PC-9 (cell line): ENCODE measurements around the gene PPP2R5B. TPM values are rescaled to one million over a fixed set of nuclear protein-coding genes. Genes with fewer than 3 reads are reported as not detected.

Source experiments
- BruUV-seq: library from RNA; stranded (reverse); fragments of 400-500 nt; replicated peaks from 2 replicates; lab custom pipeline; 2021; lab: Mats Ljungman, UMichigan
- CTCF ChIA-PET: fragments of 300-600 bp; sonication (Branson Sonifier 250); formaldehyde crosslinking; loops from one replicate; lab custom pipeline; 2022; ENCODE audit warnings: antibody characterized with exemption; lab: Charles Lee
- POLR2A ChIA-PET: fragments of 300-600 bp; sonication (Branson Sonifier 250); formaldehyde crosslinking; loops from one replicate; lab custom pipeline; 2022; ENCODE audit warnings: antibody characterized with exemption; ENCODE audit not compliant: unreplicated experiment; lab: Charles Lee
- DNase-seq, 2 experiments: peaks; one replicate each; pipeline versions ENCODE4 v3.0.0 to v3.0.0-alpha.2; 2015 to 2022; ENCODE audit warnings: mixed read lengths in 1 of 2
- H2AFZ ChIP-seq: fragments of 200-600 bp; sonication (generic); 2 replicates; pipeline ENCODE4 v1.8.1; 2017; ENCODE audit warnings: antibody characterized with exemption
- H3F3A ChIP-seq: fragments of 200-600 bp; sonication (generic); 2 replicates; pipeline ENCODE4 v1.8.1; 2017; ENCODE audit warnings: antibody characterized with exemption, mild to moderate bottlenecking, low read depth; ENCODE audit not compliant: insufficient read depth
- H3K27ac ChIP-seq: fragments of 200-600 bp; sonication (generic); 2 replicates; pipeline ENCODE4 v1.6.1; 2016; ENCODE audit warnings: mixed run types
- H3K27me3 ChIP-seq: fragments of 200-600 bp; sonication (generic); 2 replicates; pipeline ENCODE4 v1.6.1; 2016; ENCODE audit warnings: low read depth, mixed run types; ENCODE audit not compliant: insufficient read depth
- H3K36me3 ChIP-seq: fragments of 200-600 bp; sonication (generic); 2 replicates; pipeline ENCODE4 v1.6.1; 2016; ENCODE audit warnings: low read depth, mixed run types
- H3K4me1 ChIP-seq: fragments of 200-600 bp; sonication (generic); replicated peaks from 2 replicates; pipeline ENCODE4 v1.6.1; 2016; ENCODE audit warnings: mixed run types; ENCODE audit not compliant: insufficient read depth
- H3K4me2 ChIP-seq: fragments of 200-600 bp; sonication (generic); 2 replicates; pipeline ENCODE4 v1.6.1; 2017; ENCODE audit warnings: mixed run types
- H3K4me3 ChIP-seq: fragments of 200-600 bp; sonication (generic); 2 replicates; pipeline ENCODE4 v1.6.1; 2016; ENCODE audit warnings: mixed run types
- H3K79me2 ChIP-seq: fragments of 200-600 bp; sonication (generic); 2 replicates; pipeline ENCODE4 v1.6.1; 2017; ENCODE audit warnings: low read depth, mixed run types
- H3K9me2 ChIP-seq: fragments of 200-600 bp; sonication (generic); 2 replicates; pipeline ENCODE4 v1.8.1; 2017; ENCODE audit warnings: mild to moderate bottlenecking; ENCODE audit not compliant: insufficient read depth
- H3K9me3 ChIP-seq: fragments of 200-600 bp; sonication (generic); 2 replicates; pipeline ENCODE4 v1.8.1; 2016; ENCODE audit warnings: low read depth; ENCODE audit not compliant: insufficient read depth
- H4K20me1 ChIP-seq: fragments of 200-600 bp; sonication (generic); 2 replicates; pipeline ENCODE4 v1.8.1; 2017; ENCODE audit not compliant: insufficient read depth
- EZH2 ChIP-seq: fragments of 200-600 bp; sonication (generic); IDR thresholded peaks from 2 replicates; pipeline ENCODE4 v1.8.0; 2017; ENCODE audit warnings: antibody characterized with exemption, low read depth
- intact Hi-C: fragments of 100-400 bp; cut with micrococcal nuclease; formaldehyde crosslinking; loops from one replicate; pipeline ENCODE4 v1.10.0; 2022; ENCODE audit not compliant: unreplicated experiment
- total RNA-seq: library from RNA; stranded (reverse); gene quantifications from 2 replicates; pipeline ENCODE4 v1.2.3, GENCODE V29; 2021
- TF ChIP-seq, protein P1 (sequence below): fragments of 200-600 bp; sonication (generic); conservative IDR thresholded peaks from 2 replicates; pipeline ENCODE4 v1.6.1; 2017; ENCODE audit warnings: mixed run types, antibody characterized with exemption, mild to moderate bottlenecking, moderate library complexity

PPP2R5B gene
- total RNA-seq, 1 experiment from 2014 or later: 13.7 TPM

DNA sequence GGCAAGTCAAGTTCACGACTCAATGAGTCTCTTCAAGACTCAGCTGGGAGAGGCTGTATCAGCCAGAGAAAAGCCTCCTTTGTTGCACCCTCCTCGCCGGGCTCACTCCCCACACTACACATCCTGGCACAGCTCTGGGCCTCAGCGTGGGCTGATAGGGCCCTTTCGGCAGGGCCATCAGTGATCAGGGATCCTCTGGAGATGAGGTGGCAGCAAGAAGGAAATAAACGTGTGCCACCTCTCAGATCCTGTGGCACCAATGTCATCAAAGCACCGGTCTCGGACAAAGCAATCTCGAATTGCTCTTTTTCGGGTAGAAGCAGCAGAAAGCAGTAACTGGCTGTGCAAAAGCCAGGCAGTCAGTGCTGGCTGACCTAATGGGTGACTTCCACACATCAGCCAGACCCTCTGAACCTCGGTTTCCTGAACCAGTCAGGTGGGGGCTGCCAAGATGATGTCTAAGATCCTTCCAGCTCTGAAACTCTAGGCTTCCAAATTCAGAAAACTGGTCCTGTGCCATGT, 48.2 kb upstream of the PPP2R5B start:
- Histone ChIP-seq H4K20me1 (peaks cover 45% of the 10 kb centered on the region), H3K9me3 (no peaks in the 10 kb centered on the region), H3K9me2 (no peaks in the 10 kb centered on the region), H3F3A (peaks cover 30% of the 10 kb centered on the region), H2AFZ (no peak overlapping the region), H3K27ac (peak overlapping the region; percentile 50), H3K4me3 (peak overlapping the region; percentile 68), H3K79me2 (peaks cover 77% of the 10 kb centered on the region), H3K4me1 (peaks cover 36% of the 10 kb centered on the region), H3K36me3 (peaks cover 24% of the 10 kb centered on the region), H3K27me3 (no peaks in the 10 kb centered on the region), H3K4me2 (peak overlapping the region; percentile 85)
- no TSS peak for BruUV-seq
- CTCF ChIA-PET: interaction anchor here (1.3 to 2.6 kb wide), 3 partner anchors 12 to 28 kb away, joined by 3 to 23 read pairs (median 9); no protein-coding TSS in a partner anchor
- intact Hi-C loops: loop anchor here (2.0 to 5.0 kb wide), 2 partner anchors 34 to 41 kb away; partner anchors contain the start of genes ATG2A and CDC42BPG
- no peak for DNase-seq
- POLR2A ChIA-PET: interaction anchor here (0.6 to 2.1 kb wide), 5 partner anchors 8 to 97 kb away, joined by 5 to 22 read pairs (median 15); partner anchors contain the start of gene SF1
- no peak for TF ChIP-seq EZH2
- TF ChIP-seq, protein P1, sequence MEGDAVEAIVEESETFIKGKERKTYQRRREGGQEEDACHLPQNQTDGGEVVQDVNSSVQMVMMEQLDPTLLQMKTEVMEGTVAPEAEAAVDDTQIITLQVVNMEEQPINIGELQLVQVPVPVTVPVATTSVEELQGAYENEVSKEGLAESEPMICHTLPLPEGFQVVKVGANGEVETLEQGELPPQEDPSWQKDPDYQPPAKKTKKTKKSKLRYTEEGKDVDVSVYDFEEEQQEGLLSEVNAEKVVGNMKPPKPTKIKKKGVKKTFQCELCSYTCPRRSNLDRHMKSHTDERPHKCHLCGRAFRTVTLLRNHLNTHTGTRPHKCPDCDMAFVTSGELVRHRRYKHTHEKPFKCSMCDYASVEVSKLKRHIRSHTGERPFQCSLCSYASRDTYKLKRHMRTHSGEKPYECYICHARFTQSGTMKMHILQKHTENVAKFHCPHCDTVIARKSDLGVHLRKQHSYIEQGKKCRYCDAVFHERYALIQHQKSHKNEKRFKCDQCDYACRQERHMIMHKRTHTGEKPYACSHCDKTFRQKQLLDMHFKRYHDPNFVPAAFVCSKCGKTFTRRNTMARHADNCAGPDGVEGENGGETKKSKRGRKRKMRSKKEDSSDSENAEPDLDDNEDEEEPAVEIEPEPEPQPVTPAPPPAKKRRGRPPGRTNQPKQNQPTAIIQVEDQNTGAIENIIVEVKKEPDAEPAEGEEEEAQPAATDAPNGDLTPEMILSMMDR: no peak

DNA sequence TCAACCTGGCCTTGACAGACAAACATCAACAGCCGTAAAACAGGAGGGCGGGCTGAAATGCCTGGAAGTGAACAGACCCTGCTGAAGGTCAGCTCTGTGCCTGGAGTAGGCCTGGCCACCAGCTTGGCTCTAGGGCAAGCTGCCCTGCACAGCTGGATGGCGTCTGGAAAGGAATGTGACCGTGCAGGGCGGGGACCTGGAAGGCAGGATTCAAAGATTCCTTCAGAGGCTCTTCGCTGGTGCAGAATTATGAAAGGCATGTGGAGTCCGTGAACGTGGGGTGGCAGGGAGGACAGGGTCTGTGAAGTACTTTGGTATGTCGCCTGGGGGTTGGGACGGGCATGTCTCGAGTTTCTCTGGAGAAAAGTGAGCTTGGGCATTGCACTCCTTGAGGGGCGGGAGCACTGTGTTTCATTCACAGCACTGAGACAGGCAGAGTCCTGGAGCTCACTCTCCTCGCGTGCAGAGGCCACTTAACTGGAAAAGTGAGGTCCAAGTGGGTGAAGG, 47.6 kb upstream of the PPP2R5B start:
- Histone ChIP-seq H3K4me1 (peaks cover 30% of the 10 kb centered on the region), H3F3A (peaks cover 30% of the 10 kb centered on the region), H4K20me1 (peaks cover 39% of the 10 kb centered on the region), H3K27me3 (no peaks in the 10 kb centered on the region), H3K9me2 (no peaks in the 10 kb centered on the region), H3K27ac (peak overlapping the region; percentile 69), H3K4me2 (peak overlapping the region; percentile 85), H3K36me3 (peaks cover 18% of the 10 kb centered on the region), H3K79me2 (peaks cover 71% of the 10 kb centered on the region), H2AFZ (no peak overlapping the region), H3K4me3 (peak overlapping the region; percentile 68), H3K9me3 (no peaks in the 10 kb centered on the region)
- no peak for TF ChIP-seq EZH2
- TF ChIP-seq, protein P1: no peak
- ChIA-PET POLR2A (interaction anchor here (0.5 to 2.1 kb wide), 12 partner anchors 8 to 153 kb away, joined by 3 to 22 read pairs (median 5); partner anchors contain the start of gene SF1), CTCF (interaction anchor here (0.6 to 2.6 kb wide), 10 partner anchors 11 to 399 kb away, joined by 3 to 23 read pairs (median 4); no protein-coding TSS in a partner anchor)
- peak; percentile 97 for DNase-seq
- intact Hi-C loops: loop anchor here (1.0 to 5.0 kb wide), 4 partner anchors 8 to 40 kb away; partner anchors contain the start of genes ATG2A and CDC42BPG
- no TSS peak for BruUV-seq

DNA sequence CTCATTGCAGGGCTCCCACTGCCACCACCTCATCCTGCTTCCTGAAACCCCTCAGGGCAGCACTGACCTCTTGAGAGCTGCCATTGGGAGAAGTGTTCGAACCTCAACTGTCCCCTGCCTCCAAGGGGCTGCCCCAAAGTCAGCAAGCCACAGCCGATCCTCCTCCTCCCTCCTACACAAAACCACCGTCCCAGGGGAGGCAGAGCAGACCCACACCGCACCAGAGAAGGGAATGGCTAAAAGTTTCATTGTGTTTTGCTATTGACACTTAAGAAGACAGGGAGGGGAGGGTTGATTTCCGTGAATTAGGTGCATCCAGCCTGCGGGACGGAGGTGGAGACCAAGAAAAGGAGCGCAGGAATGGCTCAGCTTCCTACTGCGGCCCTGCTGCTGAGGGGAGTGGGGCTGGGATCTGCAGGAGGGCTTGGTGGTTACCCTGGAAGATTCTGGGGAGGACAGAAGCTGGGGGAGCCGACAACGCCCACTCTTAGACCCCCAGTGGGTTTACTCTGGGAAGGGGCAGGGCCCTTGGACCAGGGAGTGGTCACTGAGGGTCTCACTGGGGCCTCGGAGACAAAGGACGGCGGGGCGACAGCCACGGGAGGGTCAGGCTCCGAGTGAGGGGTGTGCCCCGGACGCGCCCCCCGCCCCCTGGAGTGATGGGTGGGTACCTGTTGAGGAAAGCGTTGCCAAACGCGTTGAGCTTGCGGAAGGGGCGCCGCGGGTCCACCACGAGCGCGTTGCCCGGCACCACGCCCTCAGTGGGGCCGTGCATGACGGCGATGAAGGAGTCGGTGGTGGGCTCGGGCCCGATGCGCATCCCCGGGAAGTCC, 46.9 kb upstream of the PPP2R5B start:
- CTCF ChIA-PET: interaction anchor here (0.6 to 2.6 kb wide), 13 partner anchors 11 to 398 kb away, joined by 3 to 23 read pairs (median 4); no protein-coding TSS in a partner anchor

More for the DNA sequence above, 46.9 kb upstream of the PPP2R5B start:
- Histone ChIP-seq H3K36me3 (peaks cover 15% of the 10 kb centered on the region), H3K27ac (peak overlapping the region; percentile 69), H3F3A (peaks cover 30% of the 10 kb centered on the region), H3K9me2 (no peaks in the 10 kb centered on the region), H2AFZ (peak overlapping the region; percentile 78), H3K4me2 (peak overlapping the region; percentile 85), H3K27me3 (no peaks in the 10 kb centered on the region), H3K4me3 (peak overlapping the region; percentile 68), H3K9me3 (no peaks in the 10 kb centered on the region), H3K79me2 (peaks cover 64% of the 10 kb centered on the region), H3K4me1 (peaks cover 28% of the 10 kb centered on the region), H4K20me1 (peaks cover 36% of the 10 kb centered on the region)
- intact Hi-C loops: loop anchor here (1.0 to 5.0 kb wide), 5 partner anchors 8 to 67 kb away; partner anchors contain the start of genes ATG2A, CDC42BPG and MEN1
- TSS peak; percentile 43 for BruUV-seq
- POLR2A ChIA-PET: interaction anchor here (0.6 to 2.1 kb wide), 12 partner anchors 9 to 191 kb away, joined by 3 to 22 read pairs (median 5); partner anchors contain the start of gene SF1
- no peak for TF ChIP-seq EZH2
- TF ChIP-seq, protein P1: no peak
- peak in 1 of 2 experiments; percentile 43 for DNase-seq
